GM18511 (cell line): ENCODE measurements around the gene WWP2.
"Not testable (repeated sequence)": the region's sequence is repeated elsewhere in the genome, so short reads cannot be mapped to it uniquely, and the experiment has no call there.

ENCODE experiments used
- ATAC-seq: cut with Tn5 transposase; IDR thresholded peaks from one replicate; pipeline ENCODE4 v1.9.1; 2021; ENCODE audit warnings: mild to moderate bottlenecking, moderate library complexity; ENCODE audit not compliant: unreplicated experiment

The WWP2 gene

DNA sequence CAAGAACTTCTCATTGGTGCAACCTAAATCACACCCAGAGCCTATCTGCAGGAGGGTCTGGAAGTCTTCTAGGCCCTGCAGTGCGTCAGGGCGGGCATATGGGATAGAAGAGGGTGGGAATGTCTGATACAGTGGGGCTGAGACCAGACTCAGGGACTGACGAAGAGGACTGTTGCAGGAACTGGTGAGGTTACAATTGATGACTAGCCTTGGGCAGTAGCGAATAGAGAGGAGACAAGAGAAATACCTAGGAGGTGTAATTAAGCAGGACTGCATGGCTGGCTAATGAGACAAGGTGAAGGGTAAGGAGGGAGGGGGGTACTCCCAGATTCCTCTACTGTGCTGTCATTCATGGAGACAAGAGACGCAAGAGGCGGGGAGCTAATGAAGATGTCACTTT is 91.3 kb downstream of the WWP2 start:
- ATAC-seq = no peak

DNA sequence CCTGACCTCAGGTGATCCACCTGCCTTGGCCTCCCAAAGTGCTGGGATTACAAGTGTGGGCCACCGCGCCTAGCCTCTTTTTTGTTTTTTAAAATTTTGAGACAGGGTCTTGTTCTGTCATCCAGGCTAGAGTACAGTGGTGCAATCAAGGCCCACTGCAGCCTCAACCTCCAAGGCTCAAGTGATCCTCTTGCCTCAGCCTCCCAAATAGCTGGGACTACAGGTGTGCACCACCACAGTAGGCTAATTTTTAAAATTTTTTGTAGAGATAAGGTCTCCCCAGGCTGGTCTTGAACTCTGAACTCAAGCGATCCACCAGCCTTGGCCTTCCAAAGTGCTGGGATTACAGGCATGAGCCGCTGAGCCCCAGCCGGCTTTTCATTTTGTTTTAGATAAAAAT is 92.6 kb downstream of the WWP2 start:
- not testable (repeated sequence) for ATAC-seq

DNA sequence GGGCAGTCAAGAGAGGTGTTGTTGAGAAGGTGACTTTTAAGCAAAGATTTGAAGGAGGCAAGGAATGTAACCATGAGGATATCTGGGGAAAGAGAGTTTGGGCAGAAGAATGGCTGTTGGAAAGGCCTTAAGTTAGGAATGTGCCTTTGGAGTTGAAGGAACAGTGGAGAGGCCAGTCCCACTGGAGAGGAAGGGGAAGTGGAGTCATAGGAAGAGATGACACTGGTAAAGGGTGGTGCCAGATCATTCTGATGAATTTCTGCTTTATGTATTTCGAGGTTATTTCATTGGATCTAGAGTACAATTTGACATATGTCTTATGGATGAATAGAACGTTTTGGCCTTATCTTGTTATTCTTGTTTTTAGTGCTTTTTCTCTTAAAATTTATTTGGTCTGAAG is 93.5 kb downstream of the WWP2 start:
- no peak for ATAC-seq

DNA sequence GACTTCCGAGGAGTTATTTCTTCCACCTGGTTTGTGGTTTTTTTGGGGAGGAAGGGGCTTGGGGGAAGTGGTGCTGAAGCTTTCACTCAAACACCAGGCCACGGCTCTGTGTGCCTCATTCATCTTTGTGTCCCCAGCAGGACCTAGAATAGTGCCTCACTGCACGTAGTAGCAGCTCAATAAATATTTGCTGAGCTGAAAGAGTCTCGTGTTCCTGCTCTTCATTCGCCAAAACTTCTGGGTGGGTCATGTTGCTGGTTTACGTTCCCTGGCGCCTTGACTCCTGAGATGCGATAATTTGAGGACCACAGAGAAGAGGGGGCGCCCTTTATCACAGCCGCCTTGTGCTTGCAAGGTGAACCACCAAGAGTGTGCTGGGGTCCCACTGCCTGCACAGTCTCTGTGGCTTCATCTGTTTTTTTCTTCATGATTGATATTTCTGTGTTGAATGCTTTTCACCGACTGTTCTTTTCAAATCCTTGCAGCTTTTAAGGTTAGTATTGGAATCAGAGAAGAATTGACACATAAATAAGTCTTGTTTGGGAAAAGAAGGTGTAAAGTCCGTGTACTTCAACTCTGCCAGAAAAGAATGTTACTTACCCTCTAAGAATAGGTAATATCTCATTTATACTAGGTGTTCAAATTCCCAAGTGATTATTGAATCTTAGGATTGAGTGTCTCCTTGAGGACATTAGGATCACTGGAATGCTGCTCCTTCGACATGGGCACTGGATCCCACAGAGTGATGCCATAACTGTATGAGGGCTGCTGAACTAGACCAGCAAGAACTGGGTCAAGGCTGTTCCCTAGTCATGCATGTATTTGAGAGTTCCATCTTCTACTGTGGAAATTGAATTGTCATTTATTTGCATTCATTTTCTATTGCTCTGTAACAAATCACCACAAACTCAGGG is 96.3 kb downstream of the WWP2 start:
- no peak for ATAC-seq

DNA sequence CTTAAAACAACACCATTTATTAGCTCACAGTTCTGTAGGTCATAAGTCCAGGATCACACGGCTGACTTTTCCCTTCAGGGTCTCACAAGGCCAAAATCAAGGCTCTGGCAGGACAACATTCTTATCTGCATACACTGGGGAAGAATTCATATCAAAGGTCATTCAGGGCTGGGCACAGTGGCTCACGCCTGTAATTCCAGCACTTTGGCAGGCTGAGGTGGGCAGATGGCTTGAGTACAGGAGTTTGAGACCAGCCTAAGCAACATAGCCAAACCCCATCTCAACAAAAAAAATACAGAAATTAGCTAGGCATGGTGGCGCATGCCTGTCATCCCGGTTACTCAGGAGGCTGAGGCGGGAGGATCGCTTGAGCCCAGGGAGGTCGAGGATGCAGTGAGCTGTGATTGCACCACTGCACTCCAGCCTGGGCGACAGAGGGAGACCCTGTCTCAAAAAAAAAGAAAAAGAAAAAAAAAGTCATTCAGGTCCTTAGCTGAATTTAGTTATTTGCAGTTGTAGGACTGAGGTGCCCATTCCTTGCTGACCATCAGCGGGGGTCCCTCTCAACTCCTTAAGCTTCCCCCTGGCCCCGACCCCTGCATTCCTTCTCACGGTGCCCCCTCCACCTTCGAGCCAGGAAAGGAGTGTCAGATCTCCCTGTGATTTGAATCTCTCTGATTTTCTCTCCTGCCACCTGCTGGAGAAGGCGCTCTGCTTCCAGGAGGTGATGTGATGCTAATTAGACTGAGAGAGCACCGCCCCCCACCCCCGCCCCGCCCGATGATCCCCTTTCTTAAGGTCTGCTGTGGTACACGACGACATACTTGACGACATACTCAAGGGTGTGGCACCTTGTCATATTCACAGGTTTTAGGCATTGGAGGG is 97.2 kb downstream of the WWP2 start:
- no peak for ATAC-seq

DNA sequence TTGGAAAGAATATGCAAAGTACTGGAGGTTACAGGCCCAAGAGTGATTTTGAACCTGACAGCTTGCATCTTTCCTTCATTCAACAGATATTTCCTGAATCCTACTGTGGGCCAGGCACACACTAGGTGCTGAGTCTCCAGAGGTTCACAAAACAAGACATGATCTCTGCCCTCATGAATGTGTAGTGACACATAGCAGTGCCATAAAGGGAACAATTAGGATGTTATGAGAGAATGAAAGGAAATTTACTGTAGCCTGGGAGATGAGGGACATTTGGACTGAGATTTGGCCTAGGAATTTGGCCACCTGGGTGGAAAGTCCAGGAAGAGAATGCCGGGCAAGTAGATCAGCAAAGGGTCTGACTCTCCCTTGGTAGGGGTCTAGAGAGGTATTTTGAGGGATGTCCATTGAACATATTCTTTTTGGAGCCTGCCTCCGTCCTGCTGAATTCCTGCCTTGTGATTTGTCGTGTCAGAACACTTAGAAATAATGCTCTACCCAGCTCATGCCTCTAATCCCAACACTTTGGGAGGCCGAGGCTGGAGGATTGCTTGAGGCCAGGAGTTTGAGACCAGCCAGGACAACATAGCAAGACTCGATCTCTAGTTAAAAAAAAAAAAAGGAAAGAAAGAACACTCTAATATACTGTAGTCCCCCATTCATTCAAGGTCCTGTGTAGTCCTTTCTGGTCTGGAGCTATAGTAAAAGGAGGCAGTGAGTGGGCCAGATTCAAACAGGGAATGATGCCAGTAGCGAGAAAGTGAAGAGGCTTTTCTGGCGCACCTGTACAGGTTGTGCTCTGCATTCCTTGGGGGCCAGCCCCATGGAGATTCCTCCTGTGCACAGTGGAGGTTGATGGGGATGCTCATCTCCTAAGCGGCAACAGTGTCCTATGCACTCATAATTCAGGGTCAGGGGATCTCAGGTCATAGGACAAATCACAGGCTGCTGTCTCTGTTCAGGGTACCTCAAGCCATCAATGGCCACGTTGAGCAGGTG is 98.4 kb downstream of the WWP2 start:
- no peak for ATAC-seq

DNA sequence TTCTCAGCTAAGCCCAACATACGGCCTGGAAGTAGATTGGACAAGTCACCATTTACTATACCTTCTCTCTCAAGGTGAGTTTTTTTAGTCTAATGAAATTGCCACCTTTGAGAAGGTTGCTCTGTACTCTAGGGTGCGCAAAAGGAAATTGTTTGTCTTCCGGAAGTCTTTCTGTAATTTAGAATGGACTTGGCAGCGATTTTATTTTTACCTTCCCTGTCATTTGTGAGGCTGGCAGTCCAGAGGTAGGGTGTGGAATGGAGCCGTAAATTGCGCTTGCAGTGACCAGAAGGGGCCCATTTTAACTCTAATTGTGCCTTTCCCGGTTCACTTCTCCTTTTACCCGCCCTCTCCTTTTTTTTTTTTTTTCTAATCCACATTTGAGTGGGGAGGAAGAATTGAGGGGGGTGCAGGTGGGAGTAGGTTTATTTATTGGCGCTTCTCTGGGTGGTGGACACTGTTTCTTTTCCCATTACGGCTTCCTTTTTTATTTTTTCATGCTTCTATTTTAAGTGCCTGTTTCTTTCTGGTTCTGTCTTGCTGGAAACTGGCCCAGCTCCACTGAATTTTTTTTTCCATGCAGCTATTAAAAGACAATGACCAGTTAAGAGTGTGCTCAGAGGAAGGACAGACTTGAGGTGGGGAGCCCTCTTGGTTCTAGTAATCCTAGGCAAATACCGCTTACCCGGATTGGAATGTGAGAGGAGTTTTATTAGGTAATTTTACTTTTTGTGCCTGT is 99.3 kb downstream of the WWP2 start:
- ATAC-seq = no peak

DNA sequence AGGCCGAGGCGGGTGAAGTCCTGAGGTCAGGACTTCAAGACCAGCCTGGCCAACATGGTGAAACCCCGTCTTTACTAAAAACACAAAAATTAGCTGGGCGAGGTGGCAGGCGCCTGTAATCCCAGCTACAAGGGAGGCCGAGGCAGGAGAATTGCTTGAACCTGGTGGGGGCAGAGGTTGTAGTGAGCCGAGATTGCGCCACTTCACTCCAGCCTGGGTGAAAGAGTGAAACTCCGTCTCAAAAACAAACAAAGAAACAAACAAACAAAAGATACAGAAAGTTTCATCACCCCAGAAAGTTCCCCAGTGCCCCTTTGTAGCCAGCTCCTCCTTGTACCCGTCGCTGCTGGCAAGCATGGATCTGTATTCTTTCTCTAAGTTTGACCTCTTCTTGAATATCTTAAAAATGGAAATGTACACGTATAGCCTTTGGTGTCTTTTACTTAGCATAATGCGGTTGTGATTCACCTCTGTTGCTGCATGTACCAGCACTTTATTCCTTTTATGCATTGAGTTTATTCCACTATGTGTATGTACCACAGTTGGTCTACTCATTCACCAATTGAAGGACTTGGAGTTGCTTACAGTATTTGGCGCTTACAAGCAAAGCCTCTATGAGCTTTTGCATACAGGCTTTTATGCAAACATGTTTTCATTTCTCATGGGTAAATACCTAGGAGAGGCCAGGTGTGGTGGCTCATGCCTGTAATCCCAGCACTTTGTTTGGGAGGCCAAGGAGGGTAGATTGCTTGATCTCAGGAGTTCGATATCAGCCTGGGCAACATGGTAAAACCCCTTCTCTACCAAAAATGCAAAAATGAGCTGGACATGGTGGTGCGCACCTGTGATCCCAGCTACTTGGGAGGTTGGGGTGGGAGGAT is 101.5 kb downstream of the WWP2 start:
- ATAC-seq = no peak

DNA sequence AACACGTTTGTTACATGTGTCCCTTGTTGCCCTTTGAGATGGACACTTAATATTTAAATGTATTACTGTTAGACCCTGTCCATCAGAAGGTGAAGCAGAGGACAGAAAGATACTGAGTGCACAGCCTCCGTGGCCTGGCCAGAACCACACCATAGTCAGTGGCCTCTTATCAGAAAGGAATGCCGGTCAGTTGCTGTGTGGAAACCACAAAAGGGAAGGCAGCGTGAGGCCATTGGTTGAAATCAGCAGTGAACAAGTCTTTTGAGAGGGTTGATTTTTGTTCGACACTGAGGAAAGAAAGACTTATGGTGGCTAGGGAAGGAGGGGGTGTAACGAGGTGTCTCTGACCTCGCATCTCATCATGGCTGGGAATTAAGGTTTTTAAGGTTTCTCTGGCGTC is 103.6 kb downstream of the WWP2 start:
- no peak for ATAC-seq

DNA sequence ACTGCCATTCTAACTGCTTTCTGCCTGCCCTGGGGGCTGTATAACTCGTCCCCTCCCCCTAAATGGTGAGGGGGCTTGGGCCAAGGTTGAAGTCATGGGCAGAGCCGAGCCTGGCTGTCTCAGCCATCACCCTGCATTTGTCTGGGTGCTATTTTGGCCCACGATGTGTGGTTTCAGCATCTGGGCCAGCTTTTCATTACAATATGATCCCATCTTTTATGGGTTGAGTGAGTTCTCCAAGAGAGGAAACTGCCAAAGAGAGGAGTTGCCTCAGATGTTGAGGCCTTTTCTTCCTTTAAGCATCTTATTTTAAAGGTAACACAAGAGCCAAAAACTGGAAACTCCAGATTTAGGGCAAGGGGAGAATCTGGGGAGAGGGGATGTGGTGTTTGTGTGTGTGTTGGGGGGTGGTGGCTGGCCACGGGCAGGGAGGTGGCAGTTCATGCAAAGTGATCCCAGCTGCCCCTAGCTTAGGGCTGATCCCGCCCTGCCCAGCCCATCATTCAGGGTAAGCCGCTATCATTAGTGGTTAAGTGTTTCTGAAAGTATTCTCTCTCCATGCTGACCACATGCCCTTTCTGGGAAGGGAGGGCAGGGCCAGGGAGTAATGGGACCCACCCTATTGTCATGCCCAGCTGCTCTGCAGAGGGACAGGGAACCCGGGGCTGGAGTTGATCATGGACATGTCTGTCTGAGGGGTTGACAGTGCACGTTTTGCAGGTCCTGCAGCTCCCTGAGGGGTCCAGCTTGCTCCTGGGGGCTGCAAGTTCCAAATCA is 105.8 kb downstream of the WWP2 start:
- ATAC-seq = no peak

DNA sequence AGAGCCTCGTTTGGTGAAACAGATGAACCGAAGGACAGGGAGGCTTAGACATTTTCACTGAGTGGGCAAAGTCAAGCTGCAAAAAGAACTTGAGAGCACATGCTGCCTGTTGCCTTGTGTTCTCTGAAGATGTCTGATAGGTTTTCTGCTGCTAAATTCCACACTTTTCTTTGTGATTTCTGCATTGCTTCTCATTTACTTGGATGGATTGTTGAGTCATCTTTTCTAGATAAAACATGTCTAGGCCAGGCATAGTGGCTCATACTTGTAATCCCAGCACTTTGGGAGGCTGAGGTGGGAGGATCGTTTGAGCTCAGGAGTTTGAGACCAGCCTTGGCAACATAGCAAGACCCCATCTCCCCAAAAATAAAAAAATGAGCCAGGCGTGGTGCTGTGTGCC is 108.6 kb downstream of the WWP2 start:
- ATAC-seq = no peak

DNA sequence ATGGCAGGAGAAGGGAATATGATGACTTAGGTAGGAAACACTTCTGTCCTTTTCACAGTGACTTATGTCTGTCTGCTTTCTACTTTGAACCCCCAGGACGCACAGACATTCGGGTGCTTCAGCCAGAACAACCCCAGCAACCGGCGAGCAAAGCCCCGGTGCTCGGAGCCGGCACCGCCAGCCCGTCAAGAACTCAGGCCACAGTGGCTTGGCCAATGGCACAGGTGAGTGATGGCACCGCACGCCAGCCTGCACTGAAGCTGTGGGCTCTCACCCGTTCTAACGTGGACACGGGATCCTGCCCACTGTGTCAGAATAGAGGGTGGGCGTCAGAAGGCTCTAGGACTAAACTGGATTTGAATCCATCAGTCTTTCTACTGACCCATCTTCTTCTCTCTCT is 109.6 kb downstream of the WWP2 start:
- no peak for ATAC-seq

DNA sequence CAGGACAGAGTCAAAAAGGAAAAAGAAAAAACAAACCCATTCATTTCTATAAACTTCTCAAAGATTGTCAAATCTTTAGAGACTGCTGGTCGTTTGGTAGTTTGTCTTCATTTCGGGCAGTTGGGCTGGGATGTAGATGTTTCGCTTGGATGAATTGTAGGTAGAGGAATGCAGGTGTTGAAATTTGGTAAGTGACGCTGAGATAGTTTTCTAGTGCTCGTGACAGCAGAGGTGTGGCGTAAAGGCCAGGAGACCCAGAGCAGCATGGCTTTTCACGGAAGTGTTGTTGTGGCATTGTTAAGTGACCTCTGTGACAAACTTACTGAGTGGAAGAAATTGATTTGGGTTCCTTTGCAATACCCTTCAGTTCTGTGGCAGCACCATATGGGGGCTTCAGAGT is 110.8 kb downstream of the WWP2 start:
- no peak for ATAC-seq

DNA sequence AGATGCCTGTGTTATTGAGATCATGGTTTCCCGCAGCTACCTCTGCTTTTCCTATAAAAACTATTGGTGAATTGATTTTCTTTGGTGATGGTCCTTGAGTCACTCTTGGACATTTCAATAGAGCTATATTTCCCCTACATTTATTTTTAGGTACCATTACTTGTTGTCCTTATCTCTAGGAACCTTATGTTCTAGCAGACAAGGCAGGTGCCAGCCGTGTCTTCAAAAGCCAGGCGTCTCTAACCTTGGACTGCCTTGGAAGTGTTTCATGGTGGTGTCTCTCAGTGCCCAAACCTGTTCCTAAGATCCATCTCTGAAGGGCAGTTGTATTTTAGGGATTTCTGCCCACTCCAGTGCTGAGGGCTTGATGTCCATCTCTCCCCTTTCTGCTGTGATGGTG is 111.7 kb downstream of the WWP2 start:
- ATAC-seq = no peak

DNA sequence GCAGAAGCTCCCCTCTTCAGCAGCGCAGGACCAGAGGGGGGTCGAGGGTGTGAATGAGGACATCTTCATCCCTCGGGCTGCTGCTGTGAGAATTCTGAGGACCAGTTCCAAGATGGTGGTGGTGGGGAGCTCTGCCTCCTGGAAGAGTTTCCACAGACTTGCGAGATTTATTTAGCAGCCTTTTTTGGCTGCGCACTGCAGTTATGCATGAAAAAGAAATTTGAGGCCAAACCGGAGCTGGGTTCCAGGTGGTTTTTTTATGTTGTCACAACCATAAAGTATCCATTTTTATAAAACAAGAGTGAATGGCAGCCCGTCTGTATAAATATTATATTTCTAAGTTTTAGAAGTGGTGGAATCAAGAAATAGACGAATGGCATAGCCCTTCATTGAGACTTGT is 112.1 kb downstream of the WWP2 start:
- no peak for ATAC-seq

DNA sequence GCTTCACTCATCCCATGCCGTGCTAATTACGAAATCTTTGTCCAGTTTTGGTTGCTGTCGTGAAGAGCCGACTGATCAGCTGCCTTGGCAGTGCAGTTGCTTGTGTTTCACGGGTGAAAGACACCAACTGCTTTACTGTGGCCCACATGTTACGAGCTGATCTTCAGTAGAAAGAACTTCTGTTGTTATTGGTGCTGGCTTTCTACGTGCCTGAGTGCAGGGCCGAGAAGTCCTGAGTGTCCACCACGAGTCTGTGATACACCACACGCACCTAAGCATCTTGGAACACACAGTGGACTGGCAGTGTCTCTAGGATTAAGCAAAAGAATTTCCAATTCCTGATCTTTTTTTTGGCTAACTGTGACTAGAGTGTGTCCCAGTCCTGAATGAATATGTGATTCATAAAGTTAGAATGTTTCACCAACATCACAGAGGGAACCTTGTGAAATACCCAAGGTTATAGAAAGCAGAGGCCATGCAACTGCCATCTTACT is 118.6 kb downstream of the WWP2 start:
- no peak for ATAC-seq

DNA sequence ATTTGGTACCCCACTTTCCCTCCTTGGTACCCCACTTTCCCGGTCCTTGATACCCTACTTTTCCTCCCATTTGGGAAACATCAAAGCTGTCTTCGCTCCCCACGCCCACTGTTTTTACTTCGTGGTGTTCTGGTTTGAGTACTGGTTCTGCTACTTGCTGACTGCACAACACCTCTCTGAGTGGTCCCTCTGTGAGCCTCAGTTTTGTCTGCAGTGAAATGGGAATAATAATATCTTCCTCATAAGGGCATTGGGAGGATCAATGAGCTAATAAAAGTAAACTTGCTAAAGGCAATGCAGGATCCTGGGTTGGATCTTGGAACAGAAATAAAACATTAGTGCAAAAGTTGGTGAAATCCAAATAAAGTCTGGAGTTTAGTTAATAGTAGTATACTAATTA is 119.0 kb downstream of the WWP2 start:
- no peak for ATAC-seq

DNA sequence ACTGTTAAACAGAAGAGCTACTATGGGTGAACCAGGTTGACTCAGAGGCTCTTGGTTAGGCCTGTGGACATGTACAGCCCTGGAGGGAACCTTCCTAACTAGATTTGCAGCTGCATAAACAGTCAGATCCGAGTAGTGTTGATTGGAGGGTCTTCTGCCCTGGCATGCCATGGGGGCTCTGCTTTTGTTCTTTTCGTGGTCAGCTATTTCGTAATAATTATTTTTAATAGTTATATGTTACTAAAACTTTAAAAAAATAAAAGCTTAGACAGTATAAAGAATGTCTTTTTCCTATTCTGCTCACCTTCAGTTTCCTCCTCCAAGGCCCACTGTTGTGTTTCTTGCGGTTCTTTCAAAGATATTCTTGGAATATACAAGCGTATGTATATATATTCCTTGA is 121.6 kb downstream of the WWP2 start:
- ATAC-seq = no peak
